Measurements from ENCODE around the gene DNLZ.

GRCh38 chr9:136349546-136349945 lies 14.0 kb downstream of the DNLZ start:
- TF ChIP-seq, protein P1, sequence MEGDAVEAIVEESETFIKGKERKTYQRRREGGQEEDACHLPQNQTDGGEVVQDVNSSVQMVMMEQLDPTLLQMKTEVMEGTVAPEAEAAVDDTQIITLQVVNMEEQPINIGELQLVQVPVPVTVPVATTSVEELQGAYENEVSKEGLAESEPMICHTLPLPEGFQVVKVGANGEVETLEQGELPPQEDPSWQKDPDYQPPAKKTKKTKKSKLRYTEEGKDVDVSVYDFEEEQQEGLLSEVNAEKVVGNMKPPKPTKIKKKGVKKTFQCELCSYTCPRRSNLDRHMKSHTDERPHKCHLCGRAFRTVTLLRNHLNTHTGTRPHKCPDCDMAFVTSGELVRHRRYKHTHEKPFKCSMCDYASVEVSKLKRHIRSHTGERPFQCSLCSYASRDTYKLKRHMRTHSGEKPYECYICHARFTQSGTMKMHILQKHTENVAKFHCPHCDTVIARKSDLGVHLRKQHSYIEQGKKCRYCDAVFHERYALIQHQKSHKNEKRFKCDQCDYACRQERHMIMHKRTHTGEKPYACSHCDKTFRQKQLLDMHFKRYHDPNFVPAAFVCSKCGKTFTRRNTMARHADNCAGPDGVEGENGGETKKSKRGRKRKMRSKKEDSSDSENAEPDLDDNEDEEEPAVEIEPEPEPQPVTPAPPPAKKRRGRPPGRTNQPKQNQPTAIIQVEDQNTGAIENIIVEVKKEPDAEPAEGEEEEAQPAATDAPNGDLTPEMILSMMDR (IDR thresholded peaks at IDR 0.05 in 4 of 5, conservative IDR thresholded peaks at IDR 0.05 in 1 of 5): no peak
- TF ChIP-seq POLR2A (IDR thresholded peaks at IDR 0.05): no peak
